H1 (cell line): Measurements from ENCODE around the gene TMEM212. TPM values are rescaled to one million over a fixed set of nuclear protein-coding genes. Genes with fewer than 3 reads are reported as not detected.

ENCODE experiments used
- CBX5 ChIP-seq: fragments of 300-800, 300-1000 bp; sonication (generic); IDR thresholded peaks from 2 replicates; pipeline ENCODE4 v1.7.1; 2016; ENCODE audit warnings: antibody characterized with exemption, low read length, low read depth
- CHD7 ChIP-seq: fragments of 300-600 bp; sonication (generic); IDR thresholded peaks from 2 replicates; pipeline ENCODE4 v1.7.1; 2012; ENCODE audit warnings: low read length, moderate library complexity, mild to moderate bottlenecking, inconsistent platforms; ENCODE audit not compliant: insufficient replicate concordance
- EZH2 ChIP-seq: fragments of 200-600 bp; sonication (generic); IDR thresholded peaks from 2 replicates; pipeline ENCODE4 v1.7.1; 2012; ENCODE audit warnings: low read depth, mild to moderate bottlenecking, moderate library complexity, low read length, inconsistent platforms; ENCODE audit not compliant: severe bottlenecking
- FOSL1 ChIP-seq: IDR thresholded peaks from 2 replicates; pipeline ENCODE4 v1.6.1; 2011; ENCODE audit warnings: mild to moderate bottlenecking, low read depth, low read length, moderate library complexity; ENCODE audit not compliant: insufficient read depth
- GABPA ChIP-seq: IDR thresholded peaks from 2 replicates; pipeline ENCODE4 v1.6.1; 2011; ENCODE audit warnings: mild to moderate bottlenecking, low read length, moderate library complexity, borderline replicate concordance; ENCODE audit not compliant: insufficient read depth
- JUN ChIP-seq: IDR thresholded peaks from 2 replicates; pipeline ENCODE4 v1.6.1; 2011; ENCODE audit warnings: low read depth, mild to moderate bottlenecking, improper control_type of control experiment, low read length
- MAFK ChIP-seq: IDR thresholded peaks from 2 replicates; pipeline ENCODE4 v1.6.1; 2012; ENCODE audit warnings: low read depth, mild to moderate bottlenecking, improper control_type of control experiment, low read length
- MAX ChIP-seq: IDR thresholded peaks from 2 replicates; pipeline ENCODE4 v1.6.1; 2012; ENCODE audit warnings: inconsistent platforms
- POU5F1 ChIP-seq: IDR thresholded peaks from 2 replicates; pipeline ENCODE4 v1.6.1; 2011; ENCODE audit warnings: low read depth, mild to moderate bottlenecking, low read length, moderate library complexity
- SAP30 ChIP-seq: fragments of 300-600 bp; sonication (generic); IDR thresholded peaks from 2 replicates; pipeline ENCODE4 v1.7.1; 2012; ENCODE audit warnings: low read length, moderate library complexity, mild to moderate bottlenecking, inconsistent platforms; ENCODE audit not compliant: insufficient read depth, insufficient replicate concordance
- SIX5 ChIP-seq: IDR thresholded peaks from 2 replicates; pipeline ENCODE4 v1.6.1; 2011; ENCODE audit warnings: mild to moderate bottlenecking, low read depth, low read length
- ZNF274 ChIP-seq: IDR thresholded peaks from 2 replicates; pipeline ENCODE4 v1.7.0; 2012; ENCODE audit warnings: low read length, borderline replicate concordance; ENCODE audit errors: extremely low read depth
- polyA plus RNA-seq, 7 experiments: library from polyadenylated mRNA; depleted of rRNA in 3 of 7; stranded (reverse) in 5 of 7; unstranded in 2 of 7; fragments of >200 nt in 5 of 7; fragments of 200-250 nt in 2 of 7; gene quantifications; 1 replicate in 5 of 7; 2 replicates in 1 of 7; 4 replicates in 1 of 7; pipeline versions ENCODE4 v1.2.1 to v1.2.3, GENCODE V29; 2011 to 2013; ENCODE audit warnings: missing spikeins in 2 of 7, mixed read lengths in 2 of 7
- total RNA-seq: library from RNA; stranded (reverse); fragmentation: NEBNext Ultra II Directional; extraction: Animal tissue kit (Norgen Biotek cat#: 25700); gene quantifications from 2 replicates; pipeline ENCODE4 v1.2.1, GENCODE V29; 2021

The TMEM212 gene
- total and polyA plus RNA-seq, 2 of the 8 experiments (the other 6 are each of a cell fraction or from before 2014, with no cell fraction given): not detected

GRCh38 chr3:171840445-171840810 is 2.7 kb upstream of the TMEM212 start (continued):
- no peak for TF ChIP-seq CHD7
- no peak for TF ChIP-seq GABPA
- TF ChIP-seq SIX5: no peak
- no peak for TF ChIP-seq EZH2
- TF ChIP-seq MAFK: no peak
- no peak for TF ChIP-seq CBX5
- TF ChIP-seq JUN: no peak
- no peak for TF ChIP-seq MAX
- TF ChIP-seq POU5F1: no peak
- no peak for TF ChIP-seq FOSL1
- no peak for TF ChIP-seq SAP30
- no peak for TF ChIP-seq ZNF274
